Mucosa of descending colon (tissue), 3 donors: Measurements from ENCODE around the gene ATR. TPM values are rescaled to one million over a fixed set of nuclear protein-coding genes. Genes with fewer than 3 reads are reported as not detected.

Source experiments
- ATAC-seq: fragments of 200-7000 bp; cut with Tn5 transposase; one replicate; pipeline ENCODE4 v1.9.1; 2020; ENCODE audit warnings: mild to moderate bottlenecking, moderate library complexity
- DNase-seq, 3 donors: peaks; one replicate each; pipeline ENCODE4 v3.0.0-alpha.2; 2020
- H3K36me3 ChIP-seq: fragments of 200-600 bp; one replicate; pipeline ENCODE4 v1.8.0; 2021; ENCODE audit warnings: low read depth, mild to moderate bottlenecking
- H3K4me1 ChIP-seq: fragments of 200-600 bp; one replicate; pipeline ENCODE4 v1.8.0; 2021; ENCODE audit warnings: low read depth, mild to moderate bottlenecking
- H3K4me3 ChIP-seq: fragments of 200-600 bp; one replicate; pipeline ENCODE4 v1.8.0; 2021; ENCODE audit warnings: mild to moderate bottlenecking
- H3K9me3 ChIP-seq: fragments of 200-600 bp; one replicate; pipeline ENCODE4 v1.8.0; 2021; ENCODE audit warnings: mild to moderate bottlenecking
- intact Hi-C, 2 donors: fragments of 100-400 bp; cut with DNase I in 1 of 2; cut with micrococcal nuclease in 1 of 2; formaldehyde crosslinking; loops; one replicate each; pipeline versions ENCODE4 v1.11.0 to v1.11.1; 2022; cut with DNase I, micrococcal nuclease
- total RNA-seq, 3 donors: library from RNA; stranded (reverse); fragmentation: NEBNext Ultra II Directional in 2 of 3; extraction: Animal tissue kit (Norgen Biotek cat#: 25700) in 2 of 3; gene quantifications; one replicate each; pipeline versions ENCODE4 v1.2.1 to v1.2.4, GENCODE V29; 2021 to 2023
- TF ChIP-seq, protein P1 (sequence below): fragments of 200-600 bp; IDR thresholded peaks from one replicate; pipeline ENCODE4 v1.8.0; 2022; ENCODE audit warnings: antibody characterized with exemption, mild to moderate bottlenecking
- donor health status: DM: no; HTN: no; CAD: no; lungs with moderate emphysema.
- donor health status: DM: no; HTN: no; CAD: no.
- donor health status: DM: no; HTN: yes; CAD: no.

Gene ATR
- total RNA-seq, 3 donors from 2014 or later = 16.0 to 21.1 (median 18.1) TPM

DNA sequence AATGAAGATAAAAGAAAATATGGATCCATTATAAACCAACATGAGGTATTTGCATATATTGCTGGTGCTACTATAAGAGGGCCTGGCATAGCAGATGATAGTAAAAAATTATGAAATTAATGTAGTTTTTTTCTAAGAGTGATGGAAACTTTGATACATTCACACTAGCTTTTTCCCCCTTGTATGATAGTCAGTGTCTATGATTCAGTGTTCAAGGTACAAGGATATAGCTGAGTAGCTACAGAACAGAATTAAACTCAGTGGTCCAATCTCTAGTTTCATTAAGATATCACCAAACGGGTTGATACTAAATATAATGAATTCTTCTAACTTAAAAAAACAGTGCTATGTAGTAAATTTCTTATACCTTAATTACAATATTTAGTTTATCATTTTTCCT is 80.8 kb downstream of the ATR start:
- H3K36me3 ChIP-seq = no peaks in the 10 kb centered on the region
- ATAC-seq (no peak), DNase-seq (no peak)
- TF ChIP-seq, protein P1, sequence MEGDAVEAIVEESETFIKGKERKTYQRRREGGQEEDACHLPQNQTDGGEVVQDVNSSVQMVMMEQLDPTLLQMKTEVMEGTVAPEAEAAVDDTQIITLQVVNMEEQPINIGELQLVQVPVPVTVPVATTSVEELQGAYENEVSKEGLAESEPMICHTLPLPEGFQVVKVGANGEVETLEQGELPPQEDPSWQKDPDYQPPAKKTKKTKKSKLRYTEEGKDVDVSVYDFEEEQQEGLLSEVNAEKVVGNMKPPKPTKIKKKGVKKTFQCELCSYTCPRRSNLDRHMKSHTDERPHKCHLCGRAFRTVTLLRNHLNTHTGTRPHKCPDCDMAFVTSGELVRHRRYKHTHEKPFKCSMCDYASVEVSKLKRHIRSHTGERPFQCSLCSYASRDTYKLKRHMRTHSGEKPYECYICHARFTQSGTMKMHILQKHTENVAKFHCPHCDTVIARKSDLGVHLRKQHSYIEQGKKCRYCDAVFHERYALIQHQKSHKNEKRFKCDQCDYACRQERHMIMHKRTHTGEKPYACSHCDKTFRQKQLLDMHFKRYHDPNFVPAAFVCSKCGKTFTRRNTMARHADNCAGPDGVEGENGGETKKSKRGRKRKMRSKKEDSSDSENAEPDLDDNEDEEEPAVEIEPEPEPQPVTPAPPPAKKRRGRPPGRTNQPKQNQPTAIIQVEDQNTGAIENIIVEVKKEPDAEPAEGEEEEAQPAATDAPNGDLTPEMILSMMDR = no peak
- no peak overlapping the region for H3K4me3 ChIP-seq
- intact Hi-C loops = no loop called here
- no peaks in the 10 kb centered on the region for H3K4me1 ChIP-seq
- no peaks in the 10 kb centered on the region for H3K9me3 ChIP-seq

DNA sequence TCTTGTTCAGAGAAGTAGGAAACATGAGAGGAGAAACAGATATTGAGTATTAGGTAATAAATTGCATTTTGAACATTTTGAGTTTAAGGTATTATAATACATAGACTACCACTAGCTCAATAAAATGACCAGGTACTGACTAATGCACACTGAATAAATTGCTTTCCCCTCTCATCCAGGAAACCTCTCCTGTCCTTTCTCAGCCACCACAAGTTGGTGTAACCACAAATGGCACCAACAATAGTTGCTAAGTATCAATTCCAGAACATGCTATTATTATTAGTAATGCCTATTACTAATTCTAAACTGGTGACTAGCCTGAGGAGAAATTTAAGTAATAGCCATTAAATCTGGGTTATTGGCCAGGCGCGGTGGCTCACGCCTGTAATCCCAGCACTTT is 83.4 kb downstream of the ATR start:
- Histone ChIP-seq H3K4me1 (no peaks in the 10 kb centered on the region), H3K36me3 (no peaks in the 10 kb centered on the region), H3K4me3 (no peak overlapping the region), H3K9me3 (no peaks in the 10 kb centered on the region)
- intact Hi-C loops = no loop called here
- ATAC-seq = no peak
- TF ChIP-seq, protein P1 = no peak
- DNase-seq = no peak

DNA sequence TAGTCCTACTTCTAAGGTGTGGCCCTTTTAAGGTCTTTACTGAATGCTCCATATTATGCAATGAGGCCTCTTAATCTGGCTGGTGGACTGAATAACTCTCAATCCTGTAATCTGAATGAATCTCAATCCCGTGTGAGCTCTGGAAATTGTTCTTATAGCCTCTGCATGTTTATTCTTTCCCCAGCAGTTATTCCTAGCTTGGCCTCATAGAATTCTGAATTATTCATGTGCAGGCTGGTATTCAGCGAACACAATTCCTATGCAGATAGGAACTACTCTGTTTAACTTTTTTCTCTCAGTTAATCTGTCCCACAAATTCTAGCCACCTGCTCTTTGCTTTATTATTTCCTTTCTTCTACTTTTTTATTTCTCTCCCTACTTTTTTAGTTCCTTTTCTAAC is 86.3 kb downstream of the ATR start:
- ATAC-seq (no peak), DNase-seq (no peak)
- Histone ChIP-seq H3K9me3 (no peaks in the 10 kb centered on the region), H3K4me3 (no peak overlapping the region), H3K36me3 (no peaks in the 10 kb centered on the region), H3K4me1 (no peaks in the 10 kb centered on the region)
- intact Hi-C loops = no loop called here
- TF ChIP-seq, protein P1 = no peak

DNA sequence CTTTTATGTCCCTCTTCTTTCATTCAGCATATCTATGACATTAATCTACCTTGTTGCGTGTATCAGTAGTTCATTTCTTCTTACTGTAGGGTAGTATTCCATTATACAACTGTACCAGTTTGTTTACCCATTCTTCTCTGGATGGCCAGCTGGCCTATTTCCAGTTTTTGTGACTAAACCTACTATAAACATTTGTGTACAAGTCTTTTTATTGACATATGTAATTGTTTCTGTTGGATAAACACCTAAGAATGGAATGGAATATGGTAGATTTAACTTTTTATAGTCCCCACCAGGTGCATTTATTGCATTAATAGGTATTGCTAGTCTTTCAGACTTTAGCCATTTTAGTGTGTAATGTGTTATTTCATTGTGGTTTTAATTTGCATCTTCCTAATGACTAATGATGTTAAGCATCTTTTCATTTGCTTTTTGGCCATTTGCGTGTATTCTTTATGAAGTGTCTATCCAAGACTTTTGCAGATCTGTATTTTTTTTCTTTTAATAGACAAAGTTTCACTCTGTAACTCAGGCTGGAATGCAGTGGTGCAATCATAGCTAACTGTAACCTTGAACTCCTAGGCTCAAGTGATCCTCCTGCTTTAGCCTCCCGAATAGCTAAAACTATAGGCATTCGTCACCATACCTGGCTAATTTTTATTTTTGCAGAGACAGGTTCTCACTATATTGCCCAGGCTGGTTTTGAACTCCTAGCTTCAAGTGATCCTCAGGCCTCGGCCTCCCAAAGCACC is 88.8 kb downstream of the ATR start:
- ATAC-seq (no peak), DNase-seq (no peak)
- intact Hi-C loops = no loop called here
- Histone ChIP-seq H3K4me1 (no peaks in the 10 kb centered on the region), H3K4me3 (no peak overlapping the region), H3K36me3 (no peaks in the 10 kb centered on the region), H3K9me3 (no peaks in the 10 kb centered on the region)
- TF ChIP-seq, protein P1 = no peak

DNA sequence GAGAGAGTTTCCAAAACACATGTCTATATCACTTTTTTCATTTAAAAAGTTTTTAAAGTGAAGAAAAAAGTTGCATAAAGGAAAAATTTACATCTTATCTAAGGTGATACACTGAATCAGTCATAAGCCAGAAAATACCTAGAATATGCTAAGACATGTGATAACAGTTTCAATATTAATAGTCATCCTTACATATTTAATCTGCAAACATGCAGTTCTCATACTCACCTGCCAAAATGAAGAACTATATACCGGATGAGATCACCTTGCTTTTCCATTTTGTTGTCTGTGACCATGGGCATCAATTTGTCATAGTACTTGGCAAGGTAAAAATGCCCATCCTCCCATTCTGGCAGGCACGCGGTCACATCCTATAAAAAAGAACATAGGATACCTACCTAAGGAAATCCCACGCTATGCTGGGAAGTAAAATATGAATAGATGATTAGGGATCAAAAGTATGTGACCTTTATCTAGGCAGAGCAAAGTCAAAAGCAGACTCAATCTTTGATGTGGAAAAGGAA is 93.6 kb downstream of the ATR start:
- ATAC-seq (no peak), DNase-seq (no peak)
- H3K4me3 ChIP-seq = no peak overlapping the region
- no peaks in the 10 kb centered on the region for H3K4me1 ChIP-seq
- H3K36me3 ChIP-seq = no peaks in the 10 kb centered on the region
- TF ChIP-seq, protein P1 = no peak
- intact Hi-C loops = no loop called here
- peaks cover 25% of the 10 kb centered on the region for H3K9me3 ChIP-seq
